ENCODE measurements around the gene PCDH9. TPM values are rescaled to one million over a fixed set of nuclear protein-coding genes. Genes with fewer than 3 reads are reported as not detected.
A peak's percentile ranks its signal among the peaks of the same experiment; 100 is the strongest.

The PCDH9 gene
- total RNA-seq, 1 experiment from 2014 or later, result 10.1 TPM

DNA sequence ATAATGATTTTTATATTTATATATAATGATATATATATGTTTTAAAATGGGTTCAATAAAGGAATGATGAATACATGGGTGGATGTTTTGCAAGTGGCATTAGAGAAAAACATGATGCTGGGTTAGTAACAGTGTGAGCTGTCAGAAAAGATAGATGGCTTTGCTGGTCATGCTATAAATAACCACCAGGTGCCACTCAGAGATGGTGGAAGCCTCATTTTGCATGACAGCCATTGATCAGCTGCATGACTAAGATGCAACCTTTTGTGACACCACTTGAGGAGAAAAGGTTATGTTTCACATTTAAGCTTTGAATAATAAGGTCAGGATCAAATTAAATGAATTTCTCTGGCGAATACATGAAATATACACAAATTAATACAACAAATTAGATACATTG, 737.7 kb downstream of the PCDH9 start:
- no peaks in the 10 kb centered on the region for H3K9me3 Mint-ChIP-seq (ENCODE audit: unreplicated experiment)
- no peaks in the 10 kb centered on the region for H3K36me3 Mint-ChIP-seq (ENCODE audit: insufficient read depth, unreplicated experiment)
- intact Hi-C loops (cut with micrococcal nuclease), result loop anchor here (5.0 to 10.0 kb wide), 2 partner anchors 192 to 730 kb away; no protein-coding TSS in a partner anchor
- TF ChIP-seq, protein P1, sequence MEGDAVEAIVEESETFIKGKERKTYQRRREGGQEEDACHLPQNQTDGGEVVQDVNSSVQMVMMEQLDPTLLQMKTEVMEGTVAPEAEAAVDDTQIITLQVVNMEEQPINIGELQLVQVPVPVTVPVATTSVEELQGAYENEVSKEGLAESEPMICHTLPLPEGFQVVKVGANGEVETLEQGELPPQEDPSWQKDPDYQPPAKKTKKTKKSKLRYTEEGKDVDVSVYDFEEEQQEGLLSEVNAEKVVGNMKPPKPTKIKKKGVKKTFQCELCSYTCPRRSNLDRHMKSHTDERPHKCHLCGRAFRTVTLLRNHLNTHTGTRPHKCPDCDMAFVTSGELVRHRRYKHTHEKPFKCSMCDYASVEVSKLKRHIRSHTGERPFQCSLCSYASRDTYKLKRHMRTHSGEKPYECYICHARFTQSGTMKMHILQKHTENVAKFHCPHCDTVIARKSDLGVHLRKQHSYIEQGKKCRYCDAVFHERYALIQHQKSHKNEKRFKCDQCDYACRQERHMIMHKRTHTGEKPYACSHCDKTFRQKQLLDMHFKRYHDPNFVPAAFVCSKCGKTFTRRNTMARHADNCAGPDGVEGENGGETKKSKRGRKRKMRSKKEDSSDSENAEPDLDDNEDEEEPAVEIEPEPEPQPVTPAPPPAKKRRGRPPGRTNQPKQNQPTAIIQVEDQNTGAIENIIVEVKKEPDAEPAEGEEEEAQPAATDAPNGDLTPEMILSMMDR (IDR thresholded peaks at IDR 0.05; ENCODE audit: unreplicated experiment), result peak; percentile 29
- no peaks in the 10 kb centered on the region for H3K4me1 Mint-ChIP-seq (ENCODE audit: insufficient read depth, unreplicated experiment)
- CTCF ChIA-PET, result interaction anchor here (1.6 to 1.9 kb wide), 2 partner anchors 119 to 197 kb away, joined by 5 read pairs; no protein-coding TSS in a partner anchor
- H3K27me3 Mint-ChIP-seq (ENCODE audit: insufficient read depth, unreplicated experiment), result no peaks in the 10 kb centered on the region
- POLR2A ChIA-PET, result interaction anchor here (0.8 kb wide), 1 partner anchor 737 kb away, joined by 4 read pairs; the partner anchor contains the start of gene PCDH9
- H3K4me3 Mint-ChIP-seq (ENCODE audit: unreplicated experiment), result no peak overlapping the region
- no TSS peak for BruUV-seq (replicated peaks)
- no peak overlapping the region for H3K27ac Mint-ChIP-seq (ENCODE audit: low read depth, unreplicated experiment)
- DNase-seq (ENCODE audit: unreplicated experiment), result peak; percentile 26

- intact Hi-C loops (cut with micrococcal nuclease), result loop anchor here (5.0 to 10.0 kb wide), 2 partner anchors 194 to 731 kb away; no protein-coding TSS in a partner anchor
- Mint-ChIP-seq H3K4me1 (ENCODE audit: insufficient read depth, unreplicated experiment) (no peaks in the 10 kb centered on the region), H3K27me3 (ENCODE audit: insufficient read depth, unreplicated experiment) (no peaks in the 10 kb centered on the region), H3K36me3 (ENCODE audit: insufficient read depth, unreplicated experiment) (no peaks in the 10 kb centered on the region), H3K4me3 (ENCODE audit: unreplicated experiment) (no peak overlapping the region), H3K27ac (ENCODE audit: low read depth, unreplicated experiment) (no peak overlapping the region), H3K9me3 (ENCODE audit: unreplicated experiment) (no peaks in the 10 kb centered on the region)
- POLR2A ChIA-PET, result no interaction called here
- no TSS peak for BruUV-seq (replicated peaks)
- DNase-seq (ENCODE audit: unreplicated experiment), result no peak
- TF ChIP-seq, protein P1 (IDR thresholded peaks at IDR 0.05; ENCODE audit: unreplicated experiment), result no peak
- CTCF ChIA-PET, result interaction anchor here (0.7 to 1.9 kb wide), 2 partner anchors 120 to 684 kb away, joined by 3 to 5 read pairs; no protein-coding TSS in a partner anchor
These were observed 738.9 kb downstream of the PCDH9 start for GRCh38 chr13:66491251-66491650.

GRCh38 chr13:66489586-66489985, 740.5 kb downstream of the PCDH9 start:
- TF ChIP-seq, protein P1 (IDR thresholded peaks at IDR 0.05; ENCODE audit: unreplicated experiment), result no peak
- no peak for DNase-seq (ENCODE audit: unreplicated experiment)
- no TSS peak for BruUV-seq (replicated peaks)
- intact Hi-C loops (cut with micrococcal nuclease), result no loop called here
- Mint-ChIP-seq H3K27ac (ENCODE audit: low read depth, unreplicated experiment) (no peak overlapping the region), H3K27me3 (ENCODE audit: insufficient read depth, unreplicated experiment) (no peaks in the 10 kb centered on the region), H3K4me3 (ENCODE audit: unreplicated experiment) (no peak overlapping the region), H3K36me3 (ENCODE audit: insufficient read depth, unreplicated experiment) (no peaks in the 10 kb centered on the region), H3K4me1 (ENCODE audit: insufficient read depth, unreplicated experiment) (no peaks in the 10 kb centered on the region), H3K9me3 (ENCODE audit: unreplicated experiment) (no peaks in the 10 kb centered on the region)
- CTCF ChIA-PET, result no interaction called here
- POLR2A ChIA-PET, result no interaction called here

- BruUV-seq (replicated peaks), result no TSS peak
- no peak overlapping the region for H3K27ac Mint-ChIP-seq (ENCODE audit: low read depth, unreplicated experiment)
- intact Hi-C loops (cut with micrococcal nuclease), result no loop called here
- H3K27me3 Mint-ChIP-seq (ENCODE audit: insufficient read depth, unreplicated experiment), result no peaks in the 10 kb centered on the region
- H3K9me3 Mint-ChIP-seq (ENCODE audit: unreplicated experiment), result no peaks in the 10 kb centered on the region
- H3K36me3 Mint-ChIP-seq (ENCODE audit: insufficient read depth, unreplicated experiment), result no peaks in the 10 kb centered on the region
- POLR2A ChIA-PET, result no interaction called here
- H3K4me1 Mint-ChIP-seq (ENCODE audit: insufficient read depth, unreplicated experiment), result no peaks in the 10 kb centered on the region
- CTCF ChIA-PET, result no interaction called here
- TF ChIP-seq, protein P1 (IDR thresholded peaks at IDR 0.05; ENCODE audit: unreplicated experiment), result no peak
- no peak overlapping the region for H3K4me3 Mint-ChIP-seq (ENCODE audit: unreplicated experiment)
- DNase-seq (ENCODE audit: unreplicated experiment), result no peak
These were observed 741.0 kb downstream of the PCDH9 start for GRCh38 chr13:66489172-66489571.

All from MCF 10A (cell line).